Breast epithelium (tissue), 4 donors: Measurements from ENCODE around the gene PLAC1. TPM values are rescaled to one million over a fixed set of nuclear protein-coding genes. Genes with fewer than 3 reads are reported as not detected.

Experiments
- DNase-seq, 2 donors: peaks; one replicate each; pipeline ENCODE4 v3.0.0-alpha.2; 2019; ENCODE audit warnings: low spot score in 2 of 2
- H3K27ac ChIP-seq, 2 donors: fragments of 200-600 bp; sonication (generic) in 1 of 2; one replicate each; pipeline ENCODE4 v1.5.1; 2016 to 2019; ENCODE audit warnings: mild to moderate bottlenecking in 1 of 2
- H3K27me3 ChIP-seq, 2 donors: fragments of 200-600 bp; sonication (generic) in 1 of 2; one replicate each; pipeline versions ENCODE4 v1.5.1 to v1.6.0; 2017 to 2019; ENCODE audit warnings: control low read depth in 1 of 2, mild to moderate bottlenecking in 1 of 2
- H3K36me3 ChIP-seq: fragments of 200-600 bp; one replicate; pipeline ENCODE4 v1.5.1; 2019
- H3K4me1 ChIP-seq, 2 donors: fragments of 200-600 bp; sonication (generic); one replicate each; pipeline ENCODE4 v1.5.1; 2016 to 2019; ENCODE audit warnings: control low read depth in 1 of 2
- H3K4me3 ChIP-seq, 3 donors: fragments of 200-600 bp; sonication (generic); 1 replicate in 2 of 3; 2 replicates in 1 of 3; pipeline ENCODE4 v1.5.1; 2016 to 2019; ENCODE audit warnings: mild to moderate bottlenecking in 3 of 3, moderate library complexity in 2 of 3
- H3K9me3 ChIP-seq, 2 donors: fragments of 200-600 bp; sonication (generic) in 1 of 2; one replicate each; pipeline ENCODE4 v1.5.1; 2016 to 2019; ENCODE audit warnings: control low read depth in 1 of 2
- POLR2A ChIP-seq: fragments of 450-650 bp; IDR thresholded peaks from one replicate; pipeline ENCODE4 v1.6.1; 2016; ENCODE audit warnings: antibody characterized with exemption, mild to moderate bottlenecking, moderate library complexity
- POLR2AphosphoS5 ChIP-seq, 3 donors: sonication (generic); formaldehyde crosslinking; IDR thresholded peaks; one replicate each; pipeline ENCODE4 v1.6.1; 2017; ENCODE audit warnings: antibody characterized with exemption in 3 of 3
- intact Hi-C: fragments of 100-400 bp; cut with DNase I; formaldehyde crosslinking; loops from one replicate; pipeline ENCODE4 v1.15.1; 2023; ENCODE audit warnings: low total_unique reads
- total RNA-seq, 3 donors: library from RNA; depleted of rRNA; stranded (reverse); fragments of >200 nt; gene quantifications; one replicate each; pipeline ENCODE4 v1.1.0, GENCODE V29; 2016
- TF ChIP-seq, protein P1 (sequence below), 3 donors: fragments of 450-650 bp; IDR thresholded peaks; one replicate each; pipeline ENCODE4 v1.5.1; 2016 to 2017; ENCODE audit warnings: antibody characterized with exemption in 3 of 3, mild to moderate bottlenecking in 3 of 3, moderate library complexity in 3 of 3

PLAC1 gene
- total RNA-seq, 3 donors from 2014 or later: not detected

DNA sequence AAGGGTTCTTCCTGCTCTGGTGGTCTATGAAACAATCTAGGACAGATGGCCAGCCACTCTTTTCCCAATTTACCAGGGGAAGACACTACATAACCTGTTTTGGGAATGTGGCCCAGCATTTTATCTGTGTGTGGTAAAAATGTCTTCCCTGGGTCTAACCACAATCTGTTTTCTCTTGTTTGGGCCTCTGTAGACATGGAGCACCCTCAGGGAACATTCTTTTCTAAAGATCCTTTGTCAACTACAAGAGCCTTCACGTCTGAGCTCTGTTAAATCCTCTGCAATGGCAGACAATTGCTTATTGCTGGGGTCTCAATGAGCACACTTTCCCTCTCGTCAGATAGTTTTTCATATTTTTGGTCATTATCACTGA is 35.5 kb downstream of the PLAC1 start:
- Histone ChIP-seq H3K9me3 (no peaks in the 10 kb centered on the region), H3K27me3 (peaks cover 0 to 60% of the 10 kb centered on the region in 2 donors), H3K4me1 (no peaks in the 10 kb centered on the region), H3K36me3 (no peaks in the 10 kb centered on the region), H3K4me3 (no peak overlapping the region), H3K27ac (no peak overlapping the region)
- intact Hi-C loops: no loop called here
- no peak for DNase-seq
- TF ChIP-seq POLR2A: no peak
- TF ChIP-seq, protein P1, sequence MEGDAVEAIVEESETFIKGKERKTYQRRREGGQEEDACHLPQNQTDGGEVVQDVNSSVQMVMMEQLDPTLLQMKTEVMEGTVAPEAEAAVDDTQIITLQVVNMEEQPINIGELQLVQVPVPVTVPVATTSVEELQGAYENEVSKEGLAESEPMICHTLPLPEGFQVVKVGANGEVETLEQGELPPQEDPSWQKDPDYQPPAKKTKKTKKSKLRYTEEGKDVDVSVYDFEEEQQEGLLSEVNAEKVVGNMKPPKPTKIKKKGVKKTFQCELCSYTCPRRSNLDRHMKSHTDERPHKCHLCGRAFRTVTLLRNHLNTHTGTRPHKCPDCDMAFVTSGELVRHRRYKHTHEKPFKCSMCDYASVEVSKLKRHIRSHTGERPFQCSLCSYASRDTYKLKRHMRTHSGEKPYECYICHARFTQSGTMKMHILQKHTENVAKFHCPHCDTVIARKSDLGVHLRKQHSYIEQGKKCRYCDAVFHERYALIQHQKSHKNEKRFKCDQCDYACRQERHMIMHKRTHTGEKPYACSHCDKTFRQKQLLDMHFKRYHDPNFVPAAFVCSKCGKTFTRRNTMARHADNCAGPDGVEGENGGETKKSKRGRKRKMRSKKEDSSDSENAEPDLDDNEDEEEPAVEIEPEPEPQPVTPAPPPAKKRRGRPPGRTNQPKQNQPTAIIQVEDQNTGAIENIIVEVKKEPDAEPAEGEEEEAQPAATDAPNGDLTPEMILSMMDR (IDR thresholded peaks at IDR 0.05): no peak
- TF ChIP-seq POLR2AphosphoS5 (IDR thresholded peaks at IDR 0.05): no peak

- Histone ChIP-seq H3K9me3 (no peaks in the 10 kb centered on the region), H3K27me3 (peaks cover 0 to 66% of the 10 kb centered on the region in 2 donors), H3K27ac (peak overlapping the region in 1 of 2 donors; percentile 32), H3K4me1 (no peaks in the 10 kb centered on the region), H3K36me3 (no peaks in the 10 kb centered on the region), H3K4me3 (no peak overlapping the region)
- intact Hi-C loops: no loop called here
- TF ChIP-seq, protein P1 (IDR thresholded peaks at IDR 0.05): no peak
- TF ChIP-seq POLR2A (no peak), POLR2AphosphoS5 (IDR thresholded peaks at IDR 0.05) (no peak)
- no peak for DNase-seq
These were observed 36.0 kb downstream of the PLAC1 start for GRCh38 chrX:134622056-134622812.

- Histone ChIP-seq H3K9me3 (no peaks in the 10 kb centered on the region), H3K27me3 (peaks cover 0 to 70% of the 10 kb centered on the region in 2 donors), H3K27ac (no peak overlapping the region), H3K4me3 (no peak overlapping the region), H3K4me1 (no peaks in the 10 kb centered on the region), H3K36me3 (no peaks in the 10 kb centered on the region)
- intact Hi-C loops: no loop called here
- DNase-seq: no peak
- TF ChIP-seq, protein P1 (IDR thresholded peaks at IDR 0.05): no peak
- no peak for TF ChIP-seq POLR2A
- TF ChIP-seq POLR2AphosphoS5 (IDR thresholded peaks at IDR 0.05): no peak
These were observed 38.4 kb downstream of the PLAC1 start for GRCh38 chrX:134619838-134620237.

DNA sequence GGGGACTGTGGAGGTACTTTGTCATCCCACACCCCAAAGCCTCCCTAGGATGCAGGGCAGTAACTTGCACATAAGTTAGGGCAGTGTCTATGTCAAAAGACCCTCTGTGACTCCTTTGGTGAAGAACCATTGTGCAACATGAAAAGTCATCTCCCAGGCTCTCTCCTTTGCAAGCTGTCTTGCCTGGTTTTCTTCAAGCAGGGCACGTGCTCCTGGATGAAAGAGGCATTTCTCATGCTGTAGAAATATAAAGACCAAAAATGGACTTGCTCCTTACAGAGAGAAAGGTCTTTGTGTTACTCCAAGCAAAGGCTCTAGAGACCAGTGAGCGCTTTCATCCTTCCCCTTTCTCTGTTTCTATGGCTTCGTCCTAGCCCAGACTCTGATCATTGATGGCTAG is 44.9 kb downstream of the PLAC1 start:
- TF ChIP-seq, protein P1 (IDR thresholded peaks at IDR 0.05): no peak
- TF ChIP-seq POLR2AphosphoS5 (IDR thresholded peaks at IDR 0.05) (no peak), POLR2A (no peak)
- intact Hi-C loops: no loop called here
- H3K27ac ChIP-seq: no peak overlapping the region
- peaks cover 0 to 63% of the 10 kb centered on the region in 2 donors for H3K27me3 ChIP-seq
- H3K36me3 ChIP-seq: no peaks in the 10 kb centered on the region
- H3K4me3 ChIP-seq: no peak overlapping the region
- no peaks in the 10 kb centered on the region for H3K4me1 ChIP-seq
- H3K9me3 ChIP-seq: no peaks in the 10 kb centered on the region
- DNase-seq: no peak

DNA sequence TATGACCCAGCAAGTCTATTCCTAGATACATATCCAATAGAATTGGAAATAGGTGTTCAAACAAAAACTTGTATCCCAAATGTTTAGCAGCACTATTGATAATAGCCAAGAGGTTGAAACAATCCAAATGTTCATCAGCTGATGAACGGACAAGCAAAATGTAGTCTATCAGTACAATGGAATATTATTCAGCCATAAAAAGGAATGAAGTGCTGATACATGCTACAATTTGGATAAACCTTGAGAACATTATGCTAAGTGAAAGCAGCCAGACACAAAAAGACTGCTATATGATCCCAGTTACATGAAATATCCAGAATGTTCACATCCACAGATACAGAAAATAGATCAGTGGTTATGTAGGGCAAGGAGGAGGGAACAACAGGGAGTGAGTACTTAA is 50.1 kb downstream of the PLAC1 start:
- H3K4me1 ChIP-seq: no peaks in the 10 kb centered on the region
- TF ChIP-seq POLR2A: no peak
- no peak for TF ChIP-seq POLR2AphosphoS5 (IDR thresholded peaks at IDR 0.05)
- TF ChIP-seq, protein P1 (IDR thresholded peaks at IDR 0.05): no peak
- H3K4me3 ChIP-seq: no peak overlapping the region
- no peaks in the 10 kb centered on the region for H3K36me3 ChIP-seq
- no peak for DNase-seq
- H3K27me3 ChIP-seq: peaks cover 0 to 50% of the 10 kb centered on the region in 2 donors
- no peak overlapping the region for H3K27ac ChIP-seq
- intact Hi-C loops: no loop called here
- H3K9me3 ChIP-seq: no peaks in the 10 kb centered on the region
